M059J (cell line): Measurements from ENCODE around the gene ABCB8. TPM values are rescaled to one million over a fixed set of nuclear protein-coding genes. Genes with fewer than 3 reads are reported as not detected.

Experiments used
- DNase-seq: peaks from one replicate; pipeline ENCODE4 v3.0.0-alpha.2; 2012; ENCODE audit warnings: low read depth
- total RNA-seq: library from RNA; depleted of rRNA; stranded (reverse); fragments of >200 nt; shearing (Covaris generic); gene quantifications from 2 replicates; pipeline ENCODE4 v1.2.3, GENCODE V29; 2014

ABCB8 gene
- total RNA-seq, 1 experiment from 2014 or later = 24.2 TPM

- DNase-seq = no peak
Measured at GRCh38 chr7:151056666-151057505, 28.6 kb downstream of the ABCB8 start.

GRCh38 chr7:151057506-151057988 is 29.3 kb downstream of the ABCB8 start, which contains the start of gene CDK5:
CDK5 (minus strand) TSS chr7:151057897; CDS start chr7:151057848, 49 bp downstream.
- DNase-seq = no peak

GRCh38 chr7:151057989-151058780 is 29.9 kb downstream of the ABCB8 start:
- peak; percentile 100 for DNase-seq

- peak; percentile 47 for DNase-seq
Measured at GRCh38 chr7:151058781-151059366, 30.6 kb downstream of the ABCB8 start.

- peak; percentile 76 for DNase-seq
Measured at GRCh38 chr7:151059367-151060112, 31.3 kb downstream of the ABCB8 start, which contains the start of gene SLC4A2. SLC4A2 (plus strand) TSS chr7:151059589; CDS start chr7:151061988, 2,399 bp downstream.

GRCh38 chr7:151060113-151060415 is 31.8 kb downstream of the ABCB8 start:
- DNase-seq = no peak

GRCh38 chr7:151060416-151061212 is 32.4 kb downstream of the ABCB8 start:
- peak; percentile 54 for DNase-seq

GRCh38 chr7:151061213-151062110 is 33.2 kb downstream of the ABCB8 start:
- no peak for DNase-seq

GRCh38 chr7:151062111-151062398 is 33.8 kb downstream of the ABCB8 start:
- DNase-seq = no peak

- no peak for DNase-seq
Measured at GRCh38 chr7:151062399-151063211, 34.4 kb downstream of the ABCB8 start.

GRCh38 chr7:151063212-151063561 is 34.9 kb downstream of the ABCB8 start:
- no peak for DNase-seq

GRCh38 chr7:151064454-151064853 is 36.2 kb downstream of the ABCB8 start:
- DNase-seq = no peak

GRCh38 chr7:151064993-151065392 is 36.7 kb downstream of the ABCB8 start:
- no peak for DNase-seq

GRCh38 chr7:151065516-151065915 is 37.3 kb downstream of the ABCB8 start:
- no peak for DNase-seq

- DNase-seq = no peak
Measured at GRCh38 chr7:151066273-151066974, 38.2 kb downstream of the ABCB8 start.

- DNase-seq = no peak
Measured at GRCh38 chr7:151068069-151068773, 40.0 kb downstream of the ABCB8 start.

- no peak for DNase-seq
Measured at GRCh38 chr7:151069841-151070573, 41.8 kb downstream of the ABCB8 start.
